ENCODE data around the gene GSTCD.

GSTCD gene

DNA sequence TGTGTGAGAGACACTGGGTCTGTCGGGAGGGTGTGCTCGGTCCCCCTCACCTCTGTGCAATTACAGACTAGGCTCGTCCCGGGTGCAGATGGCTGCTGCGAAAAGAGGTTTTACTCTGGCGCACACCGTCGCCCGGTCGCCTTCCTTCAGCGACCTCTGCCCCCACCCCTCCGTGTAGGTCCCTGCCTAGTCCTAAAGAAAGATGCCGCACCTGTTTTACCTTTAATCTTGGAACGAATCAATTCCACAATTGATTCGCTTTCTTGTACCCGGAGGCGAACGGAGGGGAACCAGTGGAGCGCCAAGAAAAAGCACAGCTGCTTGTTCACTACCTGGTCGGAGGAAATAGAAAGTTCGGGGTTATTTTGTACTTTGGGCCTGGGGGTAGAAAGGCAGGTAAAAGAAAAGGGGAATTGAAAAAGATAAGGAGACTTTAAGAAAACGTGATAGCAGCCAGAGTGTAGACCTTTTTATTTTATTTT, 187.9 kb downstream of the GSTCD start:
- no peak overlapping the region for H3K4me2 ChIP-seq (ENCODE audit: low read depth, low read length, poor library complexity, severe bottlenecking)
- H3K27me3 ChIP-seq (ENCODE audit: insufficient read depth, low read length, poor library complexity, severe bottlenecking), result no peaks in the 10 kb centered on the region
- H3K9me2 ChIP-seq (replicated peaks; ENCODE audit: low read depth, low read length), result no peaks in the 10 kb centered on the region
- H3K4me3 ChIP-seq (ENCODE audit: low read length, poor library complexity, severe bottlenecking), result no peak overlapping the region
- H4K20me1 ChIP-seq (ENCODE audit: insufficient read depth, low read length, poor library complexity, severe bottlenecking), result no peaks in the 10 kb centered on the region
- H3K4me1 ChIP-seq (ENCODE audit: insufficient read depth, low read length, poor library complexity, severe bottlenecking), result peaks cover 5% of the 10 kb centered on the region
- H3K79me2 ChIP-seq (ENCODE audit: insufficient read depth, low read length), result no peaks in the 10 kb centered on the region
- no peak overlapping the region for H3K9ac ChIP-seq (ENCODE audit: low read depth, low read length, poor library complexity, severe bottlenecking)
- no peaks in the 10 kb centered on the region for H3K36me3 ChIP-seq (ENCODE audit: insufficient read depth, low read length)
- H3F3A ChIP-seq (ENCODE audit: low read depth), result no peaks in the 10 kb centered on the region
- H3K9me3 ChIP-seq (ENCODE audit: insufficient read depth, low read depth, low read length), result no peaks in the 10 kb centered on the region
- TF ChIP-seq, protein P1, sequence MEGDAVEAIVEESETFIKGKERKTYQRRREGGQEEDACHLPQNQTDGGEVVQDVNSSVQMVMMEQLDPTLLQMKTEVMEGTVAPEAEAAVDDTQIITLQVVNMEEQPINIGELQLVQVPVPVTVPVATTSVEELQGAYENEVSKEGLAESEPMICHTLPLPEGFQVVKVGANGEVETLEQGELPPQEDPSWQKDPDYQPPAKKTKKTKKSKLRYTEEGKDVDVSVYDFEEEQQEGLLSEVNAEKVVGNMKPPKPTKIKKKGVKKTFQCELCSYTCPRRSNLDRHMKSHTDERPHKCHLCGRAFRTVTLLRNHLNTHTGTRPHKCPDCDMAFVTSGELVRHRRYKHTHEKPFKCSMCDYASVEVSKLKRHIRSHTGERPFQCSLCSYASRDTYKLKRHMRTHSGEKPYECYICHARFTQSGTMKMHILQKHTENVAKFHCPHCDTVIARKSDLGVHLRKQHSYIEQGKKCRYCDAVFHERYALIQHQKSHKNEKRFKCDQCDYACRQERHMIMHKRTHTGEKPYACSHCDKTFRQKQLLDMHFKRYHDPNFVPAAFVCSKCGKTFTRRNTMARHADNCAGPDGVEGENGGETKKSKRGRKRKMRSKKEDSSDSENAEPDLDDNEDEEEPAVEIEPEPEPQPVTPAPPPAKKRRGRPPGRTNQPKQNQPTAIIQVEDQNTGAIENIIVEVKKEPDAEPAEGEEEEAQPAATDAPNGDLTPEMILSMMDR (conservative IDR thresholded peaks at IDR 0.05; ENCODE audit: low read length), result no peak
- TF ChIP-seq EZH2phosphoT487 (IDR thresholded peaks at IDR 0.05; ENCODE audit: borderline replicate concordance), result no peak
- no peak overlapping the region for H2AFZ ChIP-seq (ENCODE audit: low read length)

Data from Loucy (cell line).